ENCODE measurements around the gene KCNAB3.

Gene KCNAB3

GRCh38 chr17:7897090-7897489 lies 32.6 kb downstream of the KCNAB3 start:
- DNase-seq, result no peak

- DNase-seq, result no peak
These were observed 34.8 kb downstream of the KCNAB3 start for GRCh38 chr17:7894866-7895265.

GRCh38 chr17:7894226-7894625 lies 35.4 kb downstream of the KCNAB3 start:
- no peak for DNase-seq

- DNase-seq, result no peak
These were observed 36.3 kb downstream of the KCNAB3 start for GRCh38 chr17:7893187-7893880.

- DNase-seq, result peak; percentile 42 to 70
These were observed 40.3 kb downstream of the KCNAB3 start for GRCh38 chr17:7889166-7889955.

- DNase-seq, result peak in 1 of 2 donors; percentile 47
These were observed 41.3 kb downstream of the KCNAB3 start, which contains the start of gene CHD3 for GRCh38 chr17:7888184-7888920. Gene CHD3 (plus strand): TSS chr17:7888789. CDS start chr17:7889001, 212 bp downstream.

GRCh38 chr17:7887482-7888183 lies 42.0 kb downstream of the KCNAB3 start:
- peak; percentile 95 to 98 for DNase-seq

- no peak for DNase-seq
These were observed 42.6 kb downstream of the KCNAB3 start for GRCh38 chr17:7887038-7887481.

GRCh38 chr17:7886227-7887037 lies 43.2 kb downstream of the KCNAB3 start:
- DNase-seq, result peak; percentile 74 to 78

GRCh38 chr17:7885367-7886226 lies 44.1 kb downstream of the KCNAB3 start:
- peak; percentile 56 to 57 for DNase-seq

- peak; percentile 41 to 54 for DNase-seq
These were observed 44.9 kb downstream of the KCNAB3 start for GRCh38 chr17:7884581-7885366.

GRCh38 chr17:7883781-7884386 lies 45.8 kb downstream of the KCNAB3 start:
- DNase-seq, result peak; percentile 65 to 79

- no peak for DNase-seq
These were observed 47.0 kb downstream of the KCNAB3 start for GRCh38 chr17:7882629-7883028.

- DNase-seq, result no peak
These were observed 47.6 kb downstream of the KCNAB3 start for GRCh38 chr17:7882068-7882467.

- DNase-seq, result no peak
These were observed 48.2 kb downstream of the KCNAB3 start for GRCh38 chr17:7881276-7882054.

GRCh38 chr17:7880076-7880868 lies 49.4 kb downstream of the KCNAB3 start:
- DNase-seq, result no peak

GRCh38 chr17:7878234-7878633 lies 51.4 kb downstream of the KCNAB3 start:
- DNase-seq, result no peak

Data from CD4-positive, alpha-beta T cell treated with Interleukin-4 for 1 hour (primary cell).